Cardiac fibroblast (primary cell): ENCODE measurements around the gene GFRA1.

Experiments used
- DNase-seq, 2 donors: peaks; one replicate each; pipeline versions ENCODE4 v3.0.0 to v3.0.0-alpha.2; 2010; ENCODE audit warnings: low read depth in 2 of 2
- H3K4me3 ChIP-seq, 2 donors: replicated peaks in 1 of 2; 1 replicate in 1 of 2; 2 replicates in 1 of 2; pipeline ENCODE4 v1.5.1; 2011; ENCODE audit warnings: low read depth in 2 of 2, low read length in 2 of 2, mild to moderate bottlenecking in 2 of 2, moderate library complexity in 1 of 2
- TF ChIP-seq, protein P1 (sequence below): IDR thresholded peaks from one replicate; pipeline ENCODE4 v1.5.1; 2011; ENCODE audit warnings: low read depth, mild to moderate bottlenecking, low read length, inconsistent platforms

Gene GFRA1

DNA sequence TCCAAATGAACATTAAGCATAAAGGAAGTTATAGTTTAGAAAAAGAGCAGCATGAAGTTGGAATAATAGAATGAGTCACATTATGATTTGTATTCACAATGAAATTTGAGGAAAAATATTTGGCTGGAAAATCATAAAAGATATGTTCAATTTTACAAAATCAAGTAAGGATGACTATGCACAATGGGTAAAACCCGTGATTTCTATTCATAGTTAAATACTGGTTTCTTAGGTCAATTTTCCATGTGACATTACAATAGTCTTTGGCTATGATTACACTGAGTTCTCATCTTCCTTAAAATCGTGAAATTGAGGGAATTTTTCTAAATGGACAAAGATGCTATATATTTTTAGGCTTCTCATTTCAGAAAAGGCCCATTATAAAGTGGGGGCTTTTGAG, 33.8 kb upstream of the GFRA1 start:
- TF ChIP-seq, protein P1, sequence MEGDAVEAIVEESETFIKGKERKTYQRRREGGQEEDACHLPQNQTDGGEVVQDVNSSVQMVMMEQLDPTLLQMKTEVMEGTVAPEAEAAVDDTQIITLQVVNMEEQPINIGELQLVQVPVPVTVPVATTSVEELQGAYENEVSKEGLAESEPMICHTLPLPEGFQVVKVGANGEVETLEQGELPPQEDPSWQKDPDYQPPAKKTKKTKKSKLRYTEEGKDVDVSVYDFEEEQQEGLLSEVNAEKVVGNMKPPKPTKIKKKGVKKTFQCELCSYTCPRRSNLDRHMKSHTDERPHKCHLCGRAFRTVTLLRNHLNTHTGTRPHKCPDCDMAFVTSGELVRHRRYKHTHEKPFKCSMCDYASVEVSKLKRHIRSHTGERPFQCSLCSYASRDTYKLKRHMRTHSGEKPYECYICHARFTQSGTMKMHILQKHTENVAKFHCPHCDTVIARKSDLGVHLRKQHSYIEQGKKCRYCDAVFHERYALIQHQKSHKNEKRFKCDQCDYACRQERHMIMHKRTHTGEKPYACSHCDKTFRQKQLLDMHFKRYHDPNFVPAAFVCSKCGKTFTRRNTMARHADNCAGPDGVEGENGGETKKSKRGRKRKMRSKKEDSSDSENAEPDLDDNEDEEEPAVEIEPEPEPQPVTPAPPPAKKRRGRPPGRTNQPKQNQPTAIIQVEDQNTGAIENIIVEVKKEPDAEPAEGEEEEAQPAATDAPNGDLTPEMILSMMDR: no peak
- no peak for DNase-seq
- no peak overlapping the region for H3K4me3 ChIP-seq

DNA sequence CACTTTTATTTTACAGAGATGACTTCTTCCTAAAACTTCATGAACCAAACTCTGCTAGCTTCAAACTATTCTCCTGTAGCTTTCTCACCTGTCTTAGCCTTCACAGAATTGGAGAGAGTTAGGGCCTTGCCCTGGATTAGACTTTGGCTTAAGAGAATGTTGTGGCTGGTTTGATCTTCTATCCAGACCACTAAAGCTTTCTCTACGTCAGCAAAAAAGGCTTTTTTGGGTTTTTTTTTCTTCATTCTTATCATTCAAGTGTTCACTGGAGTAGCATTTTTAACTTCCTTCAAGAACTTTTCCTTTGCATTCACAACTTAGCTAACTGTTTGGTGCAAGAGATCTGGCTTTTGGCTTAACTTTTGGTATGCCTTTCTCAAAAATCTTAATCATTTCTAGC, 31.9 kb upstream of the GFRA1 start:
- TF ChIP-seq, protein P1: no peak
- no peak overlapping the region for H3K4me3 ChIP-seq
- DNase-seq: no peak

DNA sequence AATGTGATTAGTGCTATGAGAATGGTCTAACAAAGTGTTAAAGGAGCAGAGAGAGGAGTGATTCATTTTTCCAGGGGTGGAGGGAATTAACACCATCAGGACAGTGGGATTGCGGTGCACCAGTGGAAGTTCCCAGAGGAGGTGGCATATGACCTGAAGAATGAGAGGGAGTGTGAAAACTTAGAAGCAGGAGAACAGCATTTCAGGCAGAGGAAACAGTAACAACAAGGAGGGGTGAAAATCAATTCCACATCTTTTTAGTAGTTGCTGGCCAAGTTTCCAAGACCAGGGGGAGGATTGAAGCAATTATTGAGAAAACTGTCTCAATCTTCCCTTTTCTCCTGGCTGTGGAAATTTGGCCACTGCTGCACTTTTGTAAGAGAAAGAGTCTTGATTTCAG, 27.5 kb upstream of the GFRA1 start:
- DNase-seq: no peak
- no peak overlapping the region for H3K4me3 ChIP-seq
- TF ChIP-seq, protein P1: no peak

DNA sequence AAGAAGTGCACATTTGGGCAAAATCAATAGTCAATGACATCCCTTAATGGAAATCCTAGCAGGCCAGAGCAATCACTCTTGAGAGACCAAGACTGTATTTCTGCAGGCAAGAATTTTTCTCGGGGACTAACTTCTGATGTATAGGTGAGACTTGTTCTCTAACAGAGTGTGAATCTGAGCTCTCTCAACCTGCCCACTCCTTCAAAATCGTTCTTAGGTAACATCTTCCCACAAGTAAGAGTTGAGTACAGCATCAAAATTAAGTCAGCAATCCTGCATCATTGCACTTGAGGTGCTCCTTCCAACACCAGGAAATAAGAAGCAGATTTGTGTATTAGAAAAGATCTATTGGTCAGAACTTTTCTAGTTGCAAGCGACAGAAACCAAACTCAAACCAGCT, 25.6 kb upstream of the GFRA1 start:
- no peak overlapping the region for H3K4me3 ChIP-seq
- TF ChIP-seq, protein P1: no peak
- DNase-seq: no peak

DNA sequence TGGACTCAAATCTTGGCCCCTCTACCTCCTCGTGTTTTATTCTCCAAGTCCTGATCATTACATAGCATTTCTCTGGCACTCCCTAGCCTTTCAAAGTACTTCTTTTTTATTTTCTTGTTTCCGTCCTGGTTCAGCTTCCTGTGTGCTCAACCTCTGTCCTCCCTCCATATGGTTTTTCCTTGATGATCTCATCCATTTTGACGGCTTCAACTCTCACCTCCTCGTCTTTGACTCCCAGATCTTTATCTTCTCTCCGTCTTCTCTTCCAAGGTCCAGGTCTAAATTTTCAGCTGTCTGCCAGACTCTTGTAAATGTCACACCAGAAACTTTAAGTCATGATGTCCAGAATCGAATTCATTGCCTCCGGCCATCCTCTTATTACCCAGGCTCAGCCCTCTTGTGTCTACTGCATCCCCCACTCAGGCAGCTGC, 23.3 kb upstream of the GFRA1 start:
- DNase-seq: no peak
- H3K4me3 ChIP-seq: no peak overlapping the region
- TF ChIP-seq, protein P1: no peak

DNA sequence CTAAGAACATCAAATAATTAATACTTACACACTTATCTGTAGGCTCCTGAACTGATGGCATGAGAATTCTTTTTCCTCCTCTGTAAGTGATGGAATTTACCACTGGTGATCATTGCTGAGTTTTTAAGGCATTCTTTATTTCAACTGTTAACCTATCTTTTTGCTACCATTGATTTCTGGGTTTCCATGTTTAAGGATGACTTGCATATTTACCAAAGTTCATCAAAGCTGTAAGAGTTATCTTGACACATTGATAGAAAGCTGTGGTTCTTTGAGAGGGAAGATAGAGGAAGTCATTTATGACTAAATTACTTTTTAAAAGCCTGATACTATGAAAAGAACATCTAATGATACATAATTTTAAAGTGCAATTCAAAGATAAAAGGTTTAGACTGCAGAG, 19.5 kb upstream of the GFRA1 start:
- no peak for DNase-seq
- TF ChIP-seq, protein P1: no peak

DNA sequence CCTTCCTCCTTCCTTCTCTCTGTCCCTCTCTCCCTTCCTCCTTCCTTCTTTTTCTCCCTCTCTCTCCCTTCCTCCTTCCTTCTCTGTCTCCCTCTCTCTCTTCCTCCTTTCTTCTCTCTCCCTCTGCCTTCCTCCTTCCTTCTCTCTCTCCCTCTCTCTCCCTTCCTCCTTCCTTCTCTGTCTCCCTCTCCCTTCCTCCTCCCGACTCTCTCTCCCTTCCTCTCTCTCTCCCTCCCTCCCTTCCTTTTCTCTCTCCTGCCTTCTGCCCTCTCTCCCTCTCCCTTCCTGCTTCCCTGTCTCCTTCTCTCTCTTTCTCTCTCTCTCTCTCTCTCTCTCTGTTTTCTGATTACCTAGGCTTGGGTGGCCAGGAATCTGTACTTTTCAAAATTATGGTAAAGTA, 16.6 kb upstream of the GFRA1 start:
- TF ChIP-seq, protein P1: no peak

More for the DNA sequence above, 19.5 kb upstream of the GFRA1 start:
- no peak overlapping the region for H3K4me3 ChIP-seq

More for the DNA sequence above, 16.6 kb upstream of the GFRA1 start:
- H3K4me3 ChIP-seq: no peak overlapping the region
- no peak for DNase-seq
